Heart left ventricle (tissue), 16 donors: ENCODE results near the gene DGKZ. TPM values are rescaled to one million over a fixed set of nuclear protein-coding genes. Genes with fewer than 3 reads are reported as not detected.

Experiments
- ATAC-seq, 4 donors: fragments of 200-7000 bp; cut with Tn5 transposase; one replicate each; pipeline ENCODE4 v1.9.1; 2020 to 2022; ENCODE audit warnings: moderate library complexity in 4 of 4, mild to moderate bottlenecking in 3 of 4, moderate number of reproducible peaks in 1 of 4
- DNase-seq, 5 donors: peaks; one replicate each; pipeline ENCODE4 v3.0.0-alpha.2; 2020
- H3K27ac ChIP-seq, 12 donors: fragments of 200-600 bp; sonication (generic) in 4 of 12; one replicate each; pipeline versions ENCODE4 v1.5.0 to v1.8.0; 2016 to 2022; ENCODE audit warnings: mild to moderate bottlenecking in 2 of 12
- H3K27me3 ChIP-seq, 9 donors: fragments of 200-600 bp; sonication (generic) in 2 of 9; one replicate each; pipeline versions ENCODE4 v1.5.1 to v1.8.0; 2016 to 2022; ENCODE audit warnings: mild to moderate bottlenecking in 3 of 9
- H3K36me3 ChIP-seq, 9 donors: fragments of 200-600 bp; sonication (generic) in 2 of 9; one replicate each; pipeline versions ENCODE4 v1.5.0 to v1.8.0; 2018 to 2022; ENCODE audit warnings: mild to moderate bottlenecking in 2 of 9
- H3K4me1 ChIP-seq, 12 donors: fragments of 200-600 bp; sonication (generic) in 4 of 12; one replicate each; pipeline versions ENCODE4 v1.5.0 to v1.8.0; 2016 to 2022; ENCODE audit warnings: mild to moderate bottlenecking in 3 of 12
- H3K4me3 ChIP-seq, 12 donors: fragments of 200-600 bp; sonication (generic) in 4 of 12; one replicate each; pipeline versions ENCODE4 v1.5.0 to v1.8.0; 2017 to 2022; ENCODE audit warnings: mild to moderate bottlenecking in 9 of 12, moderate library complexity in 4 of 12
- H3K9me3 ChIP-seq, 12 donors: fragments of 200-600 bp; sonication (generic) in 4 of 12; one replicate each; pipeline versions ENCODE4 v1.5.0 to v1.8.0; 2016 to 2022; ENCODE audit warnings: mild to moderate bottlenecking in 1 of 12
- POLR2A ChIP-seq, 2 donors: fragments of 450-650 bp; IDR thresholded peaks; one replicate each; pipeline ENCODE4 v1.6.1; 2017; ENCODE audit warnings: antibody characterized with exemption in 2 of 2, mild to moderate bottlenecking in 2 of 2, moderate library complexity in 2 of 2
- WGBS, 4 donors: extraction: QIAGEN DNeasy Blood & Tissue Kit in 2 of 4; methylation state at CpG; one replicate each; pipeline versions ENCODE4 v1.1.5 to v1.1.7; 2013 to 2018; 5-methylcytosine and 5-hydroxymethylcytosine counted together
- intact Hi-C, 10 donors: fragments of 100-400 bp; cut with DNase I; formaldehyde crosslinking; loops; one replicate each; pipeline versions ENCODE4 v1.11.1 to v1.14.2; 2022
- polyA plus RNA-seq, 2 donors: library from polyadenylated mRNA; stranded (reverse); fragments of 200-250 nt; gene quantifications; one replicate each; pipeline ENCODE4 v1.2.3, GENCODE V29; 2013
- total RNA-seq, 9 donors: library from RNA; depleted of rRNA in 2 of 9; stranded (reverse); fragments of >200 nt in 2 of 9; fragmentation: NEBNext Ultra II Directional in 3 of 9; extraction: Animal tissue kit (Norgen Biotek cat#: 25700) in 3 of 9; gene quantifications; one replicate each; pipeline versions ENCODE4 v1.1.0 to v1.2.4, GENCODE V29; 2016 to 2023
- TF ChIP-seq, protein P1 (sequence below), 12 donors: fragments of 200-600 bp; sonication (generic) in 4 of 12; IDR thresholded peaks; one replicate each; pipeline versions ENCODE4 v1.5.0 to v1.8.0; 2018 to 2022; ENCODE audit warnings: antibody characterized with exemption in 12 of 12, mild to moderate bottlenecking in 5 of 12
- donor health status: ischemic (EF 13 %, LVEDD 7.1; RV severe dilation, severe dysfunction).
- donor health status: healthy with polysubstance abuse.
- donor health status: DM: no; HTN: yes; CAD: no.
- donor health status: DM: no; HTN: no; CAD: no.
- donor health status: ischemic (EF 25% LVEDD 6.9; RV normal size, moderate dysfunction).
- donor health status: ischemic (EF 25% LVEDD 5.7; RV mildly dilated, moderate dysfunction).
- donor health status: healthy.
- donor health status: DM: yes; HTN: yes; CAD: no.
- donor health status: ischemic (EF 35%, LVEDD 5.7; RV mildly dilated, moderate dysfunction).
- donor health status: nonischemic (EF 11% LVEDD 7.7; RV severe dilation, severe dysfunction).
- donor health status: DM: yes; HTN: yes; CAD: no.
- donor health status: PGD.
- donor health status: ischemic (EF 29% LVEDD 5.4; RV normal size, mild dysfunction).
- donor health status: nonischemic (EF 23%, LVEDD 6.1; RV moderate dilation, normal function).

Gene DGKZ
- total and polyA plus RNA-seq, 11 donors, result 41.7 to 114 (median 59.5) TPM

DNA sequence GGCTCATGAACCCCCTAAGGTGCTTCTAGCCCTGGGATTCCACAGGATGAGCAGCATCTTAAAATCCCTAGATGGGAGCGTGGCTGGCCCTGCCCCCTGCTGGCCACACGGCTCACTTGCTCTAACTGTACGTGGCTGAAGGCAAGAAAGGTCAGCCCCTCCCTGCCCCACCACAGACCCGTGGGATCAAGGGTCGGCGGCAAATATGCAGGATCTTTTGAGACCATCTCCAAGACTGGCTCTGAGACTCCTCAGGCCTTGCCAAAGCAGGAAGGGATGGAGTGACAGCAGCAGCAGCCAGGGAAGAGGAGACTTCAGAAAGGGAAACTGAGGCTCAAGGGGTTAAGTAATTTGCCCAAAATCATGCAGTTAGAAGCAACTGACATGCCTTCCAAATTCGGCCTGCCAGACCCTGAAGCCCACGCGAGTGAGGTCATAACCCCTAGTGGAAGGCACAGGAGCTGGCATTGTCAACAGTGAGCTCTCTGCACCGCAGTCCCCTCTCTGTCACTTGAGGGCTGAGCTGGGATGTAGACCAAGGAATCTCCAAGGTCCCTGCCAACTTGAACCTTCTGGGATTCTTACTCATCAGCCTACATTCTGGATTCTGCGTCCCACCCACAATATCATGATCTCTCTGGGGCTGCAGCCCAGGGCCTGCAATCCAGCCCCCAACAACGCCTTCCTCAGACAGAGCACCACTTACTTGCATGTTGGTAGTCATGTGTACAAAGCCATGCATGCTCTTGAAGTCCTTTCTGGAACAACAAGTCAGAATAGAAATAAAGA lies 38.4 kb upstream of the DGKZ start:
- WGBS, 4 donors, result 31 to 40% (median 32%) methylated on average over 8 to 12 of the region's 12 CpGs
- H3K36me3 ChIP-seq, result peaks cover 0 to 28% (median 5%) of the 10 kb centered on the region in 9 donors
- intact Hi-C loops, result loop anchor here (1.0 to 10.0 kb wide), 7 partner anchors 66 to 344 kb away; partner anchors contain the start of gene PHF21A (in 1 of the 10)
- no peak overlapping the region for H3K4me3 ChIP-seq
- TF ChIP-seq POLR2A (IDR thresholded peaks at IDR 0.05), result no peak
- TF ChIP-seq, protein P1, sequence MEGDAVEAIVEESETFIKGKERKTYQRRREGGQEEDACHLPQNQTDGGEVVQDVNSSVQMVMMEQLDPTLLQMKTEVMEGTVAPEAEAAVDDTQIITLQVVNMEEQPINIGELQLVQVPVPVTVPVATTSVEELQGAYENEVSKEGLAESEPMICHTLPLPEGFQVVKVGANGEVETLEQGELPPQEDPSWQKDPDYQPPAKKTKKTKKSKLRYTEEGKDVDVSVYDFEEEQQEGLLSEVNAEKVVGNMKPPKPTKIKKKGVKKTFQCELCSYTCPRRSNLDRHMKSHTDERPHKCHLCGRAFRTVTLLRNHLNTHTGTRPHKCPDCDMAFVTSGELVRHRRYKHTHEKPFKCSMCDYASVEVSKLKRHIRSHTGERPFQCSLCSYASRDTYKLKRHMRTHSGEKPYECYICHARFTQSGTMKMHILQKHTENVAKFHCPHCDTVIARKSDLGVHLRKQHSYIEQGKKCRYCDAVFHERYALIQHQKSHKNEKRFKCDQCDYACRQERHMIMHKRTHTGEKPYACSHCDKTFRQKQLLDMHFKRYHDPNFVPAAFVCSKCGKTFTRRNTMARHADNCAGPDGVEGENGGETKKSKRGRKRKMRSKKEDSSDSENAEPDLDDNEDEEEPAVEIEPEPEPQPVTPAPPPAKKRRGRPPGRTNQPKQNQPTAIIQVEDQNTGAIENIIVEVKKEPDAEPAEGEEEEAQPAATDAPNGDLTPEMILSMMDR (IDR thresholded peaks at IDR 0.05), result peak; percentile 81 to 95 (median 88)
- peak; percentile 71 to 85 (median 79) for DNase-seq
- peak; percentile 61 to 89 (median 82) for ATAC-seq
- H3K4me1 ChIP-seq, result peaks cover 0 to 9% (median 0%) of the 10 kb centered on the region in 12 donors
- H3K27ac ChIP-seq, result no peak overlapping the region
- no peaks in the 10 kb centered on the region for H3K27me3 ChIP-seq
- no peaks in the 10 kb centered on the region for H3K9me3 ChIP-seq

DNA sequence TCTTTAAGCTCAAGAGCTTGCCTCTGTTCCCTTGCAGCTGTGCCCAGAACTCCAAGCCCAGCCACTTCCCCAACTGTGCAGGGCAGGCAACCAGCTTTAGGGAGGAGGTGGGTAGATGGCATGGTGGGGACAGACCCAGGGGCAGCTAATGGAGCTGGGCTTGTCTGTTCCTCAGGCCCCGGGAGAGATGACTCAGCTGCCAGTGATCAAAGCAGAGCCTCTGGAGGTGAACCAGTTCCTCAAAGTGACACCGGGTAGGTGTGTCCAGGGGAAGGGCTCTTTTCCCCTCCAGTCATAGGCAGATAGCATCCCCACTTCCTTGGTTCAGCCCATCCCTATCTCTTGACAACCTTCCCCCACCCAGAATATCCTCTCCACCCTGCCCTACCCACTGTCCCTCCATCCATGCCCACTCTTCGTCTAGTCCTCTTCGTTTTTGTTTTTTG lies 37.4 kb upstream of the DGKZ start:
- H3K4me3 ChIP-seq, result no peak overlapping the region
- TF ChIP-seq, protein P1 (IDR thresholded peaks at IDR 0.05), result no peak
- no peak for TF ChIP-seq POLR2A (IDR thresholded peaks at IDR 0.05)
- no peaks in the 10 kb centered on the region for H3K9me3 ChIP-seq
- intact Hi-C loops, result loop anchor here in 9 of 10 donors (2.0 to 10.0 kb wide), 8 partner anchors 67 to 345 kb away; partner anchors contain the start of gene PHF21A (in 2 of the 9)
- peaks cover 0 to 28% (median 5%) of the 10 kb centered on the region in 9 donors for H3K36me3 ChIP-seq
- 64 to 86% (median 80%) methylated on average over 4 of the region's 4 CpGs for WGBS, 4 donors
- DNase-seq (no peak), ATAC-seq (no peak)
- peaks cover 0 to 9% (median 0%) of the 10 kb centered on the region in 12 donors for H3K4me1 ChIP-seq
- H3K27me3 ChIP-seq, result no peaks in the 10 kb centered on the region
- H3K27ac ChIP-seq, result no peak overlapping the region

DNA sequence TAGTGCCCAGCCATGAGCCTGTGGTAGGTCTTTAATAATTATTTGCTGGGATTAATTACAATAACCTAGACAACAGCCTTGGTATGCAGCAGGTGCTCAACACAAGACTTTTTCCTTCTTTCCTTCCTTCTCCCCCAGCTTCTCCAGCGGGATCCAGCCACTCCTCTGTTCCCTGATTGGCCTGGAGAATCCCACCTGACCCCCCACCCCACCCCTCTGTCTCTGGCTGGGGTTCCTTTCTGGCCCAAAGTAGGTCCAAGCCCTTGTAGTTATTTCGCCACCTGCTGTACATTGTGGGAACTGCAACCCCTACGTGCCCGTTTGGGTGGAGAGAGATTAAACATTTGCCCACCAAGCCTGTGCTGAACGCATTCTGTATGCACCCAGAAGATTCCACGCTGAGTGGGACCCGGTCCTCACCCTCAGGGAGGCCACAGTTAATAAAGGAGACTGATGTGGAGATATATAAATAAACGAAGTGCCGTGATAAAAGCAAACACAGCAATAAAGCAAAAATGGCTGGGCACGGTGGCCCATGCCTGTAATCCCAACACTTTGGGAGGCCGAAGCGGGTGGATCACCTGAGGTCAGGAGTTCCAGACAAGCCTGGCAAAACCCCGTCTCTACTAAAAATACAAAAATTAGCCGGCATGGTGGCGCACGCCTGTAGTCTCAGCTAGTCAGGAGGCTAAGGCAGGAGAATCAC lies 32.1 kb upstream of the DGKZ start:
- Histone ChIP-seq H3K4me1 (peaks cover 0 to 42% (median 7%) of the 10 kb centered on the region in 12 donors), H3K4me3 (no peak overlapping the region), H3K27me3 (no peaks in the 10 kb centered on the region), H3K36me3 (peaks cover 0 to 60% (median 19%) of the 10 kb centered on the region in 9 donors), H3K27ac (peak overlapping the region in 9 of 12 donors; percentile 6 to 73 (median 58)), H3K9me3 (no peaks in the 10 kb centered on the region)
- intact Hi-C loops, result loop anchor here in 5 of 10 donors (5.0 to 10.0 kb wide), 4 partner anchors 52 to 350 kb away; partner anchors contain the start of gene PHF21A (in 1 of the 5)
- no peak for TF ChIP-seq POLR2A (IDR thresholded peaks at IDR 0.05)
- TF ChIP-seq, protein P1 (IDR thresholded peaks at IDR 0.05), result peak; percentile 77 to 87 (median 81)
- DNase-seq, result peak in 4 of 5 donors; percentile 53 to 79 (median 67)
- ATAC-seq, result peak in 3 of 4 donors; percentile 32 to 54 (median 43)
- 57 to 60% (median 59%) methylated on average over 16 of the region's 16 CpGs for WGBS, 4 donors
